ENCODE results near the gene SLC29A3.

SLC29A3 gene

DNA sequence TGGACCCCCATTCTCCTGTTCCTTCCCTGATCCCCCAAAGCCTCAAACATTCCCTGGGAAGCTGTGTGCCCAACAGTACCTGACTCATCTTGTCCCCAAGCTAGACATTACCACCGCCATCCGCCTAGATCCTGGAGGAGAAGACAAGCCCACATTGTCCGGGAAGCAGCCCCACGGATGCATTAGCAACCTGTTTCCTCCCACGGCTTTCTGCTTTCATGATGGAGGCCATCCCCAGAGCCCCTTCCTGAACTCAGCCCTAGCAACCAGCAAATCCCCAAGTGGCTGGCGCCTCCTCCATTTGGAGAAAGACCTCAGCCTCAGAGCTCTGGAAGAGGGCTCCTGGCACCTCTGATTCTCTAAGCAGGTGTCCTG, 2.3 kb upstream of the SLC29A3 start:
- no peak for DNase-seq (ENCODE audit: extremely low read depth, low read depth)
- TF ChIP-seq, protein P1, sequence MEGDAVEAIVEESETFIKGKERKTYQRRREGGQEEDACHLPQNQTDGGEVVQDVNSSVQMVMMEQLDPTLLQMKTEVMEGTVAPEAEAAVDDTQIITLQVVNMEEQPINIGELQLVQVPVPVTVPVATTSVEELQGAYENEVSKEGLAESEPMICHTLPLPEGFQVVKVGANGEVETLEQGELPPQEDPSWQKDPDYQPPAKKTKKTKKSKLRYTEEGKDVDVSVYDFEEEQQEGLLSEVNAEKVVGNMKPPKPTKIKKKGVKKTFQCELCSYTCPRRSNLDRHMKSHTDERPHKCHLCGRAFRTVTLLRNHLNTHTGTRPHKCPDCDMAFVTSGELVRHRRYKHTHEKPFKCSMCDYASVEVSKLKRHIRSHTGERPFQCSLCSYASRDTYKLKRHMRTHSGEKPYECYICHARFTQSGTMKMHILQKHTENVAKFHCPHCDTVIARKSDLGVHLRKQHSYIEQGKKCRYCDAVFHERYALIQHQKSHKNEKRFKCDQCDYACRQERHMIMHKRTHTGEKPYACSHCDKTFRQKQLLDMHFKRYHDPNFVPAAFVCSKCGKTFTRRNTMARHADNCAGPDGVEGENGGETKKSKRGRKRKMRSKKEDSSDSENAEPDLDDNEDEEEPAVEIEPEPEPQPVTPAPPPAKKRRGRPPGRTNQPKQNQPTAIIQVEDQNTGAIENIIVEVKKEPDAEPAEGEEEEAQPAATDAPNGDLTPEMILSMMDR (IDR thresholded peaks at IDR 0.05; ENCODE audit: low read depth, low read length) = no peak

DNA sequence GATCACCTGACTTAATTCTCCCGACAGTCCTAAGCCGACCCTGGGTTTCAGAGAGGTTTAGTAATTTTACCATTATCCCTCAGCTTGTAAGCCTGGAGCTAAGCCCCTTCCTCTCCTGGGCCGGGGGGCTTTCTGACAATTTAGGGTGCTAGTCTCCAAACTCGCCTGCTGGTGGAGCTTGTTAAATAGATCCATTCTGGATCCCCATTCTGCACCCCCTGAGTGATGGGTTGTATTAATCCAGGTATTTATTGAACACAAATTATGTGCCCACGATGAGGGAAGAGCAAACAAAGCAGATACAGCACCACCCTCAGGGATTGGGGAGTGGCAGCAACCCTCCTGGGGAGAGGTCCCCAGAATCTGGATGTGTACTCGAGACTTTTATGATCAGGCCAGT, 1.3 kb upstream of the SLC29A3 start:
- DNase-seq (ENCODE audit: extremely low read depth, low read depth) = no peak
- TF ChIP-seq, protein P1 (IDR thresholded peaks at IDR 0.05; ENCODE audit: low read depth, low read length) = no peak

GRCh38 chr10:71319800-71320392, 837 bp downstream of the SLC29A3 start:
- TF ChIP-seq, protein P1 (IDR thresholded peaks at IDR 0.05; ENCODE audit: low read depth, low read length) = no peak
- no peak for DNase-seq (ENCODE audit: extremely low read depth, low read depth)

GRCh38 chr10:71320592-71320991, 1.5 kb downstream of the SLC29A3 start:
- no peak for DNase-seq (ENCODE audit: extremely low read depth, low read depth)
- TF ChIP-seq, protein P1 (IDR thresholded peaks at IDR 0.05; ENCODE audit: low read depth, low read length) = no peak

GRCh38 chr10:71321386-71321785, 2.3 kb downstream of the SLC29A3 start:
- TF ChIP-seq, protein P1 (IDR thresholded peaks at IDR 0.05; ENCODE audit: low read depth, low read length) = no peak
- DNase-seq (ENCODE audit: extremely low read depth, low read depth) = no peak

GRCh38 chr10:71323407-71323806, 4.3 kb downstream of the SLC29A3 start:
- DNase-seq (ENCODE audit: extremely low read depth, low read depth) = no peak
- TF ChIP-seq, protein P1 (IDR thresholded peaks at IDR 0.05; ENCODE audit: low read depth, low read length) = no peak

DNA sequence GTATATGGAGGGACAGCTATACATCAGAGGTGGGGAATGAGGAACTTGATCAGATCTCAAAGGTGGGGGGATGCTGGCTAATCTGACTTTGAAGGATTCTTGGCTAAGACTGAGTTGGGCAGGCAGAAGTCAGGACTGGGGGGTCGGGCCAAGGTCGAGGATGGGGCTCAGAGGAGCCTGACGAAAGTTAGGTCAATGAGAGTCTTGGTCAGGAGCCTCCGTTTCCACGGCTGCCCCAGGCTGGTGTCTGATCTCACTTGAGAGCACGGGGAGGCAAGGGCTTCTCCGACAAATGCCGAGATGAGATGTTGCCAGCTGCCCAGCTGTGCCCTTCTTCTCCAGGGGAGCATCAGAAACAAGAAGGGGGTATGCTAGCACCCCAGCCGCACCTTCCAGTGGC, 5.7 kb downstream of the SLC29A3 start:
- TF ChIP-seq, protein P1 (IDR thresholded peaks at IDR 0.05; ENCODE audit: low read depth, low read length) = no peak
- DNase-seq (ENCODE audit: extremely low read depth, low read depth) = no peak

Data from AG09319 (cell line).